IMR-90 (cell line): ENCODE measurements around the gene ARFGAP2. TPM values are rescaled to one million over a fixed set of nuclear protein-coding genes. Genes with fewer than 3 reads are reported as not detected.

Experiments used
- ATAC-seq: fragments of 200-7000 bp; cut with Tn5 transposase; 2 replicates; pipeline ENCODE4 v1.9.1; 2020; ENCODE audit warnings: low read depth, mild to moderate bottlenecking, moderate library complexity
- BruUV-seq: library from RNA; stranded (reverse); fragments of 400-500 nt; replicated peaks from 2 replicates; lab custom pipeline; 2021; lab: Mats Ljungman, UMichigan
- CTCF ChIA-PET: fragments of 300-600 bp; formaldehyde crosslinking; extraction: SDS; loops from one replicate; lab custom pipeline; 2021; ENCODE audit warnings: antibody characterized with exemption; lab: Yijun Ruan, JAX
- POLR2A ChIA-PET: fragments of 300-600 bp; sonication (Branson Sonifier 250); formaldehyde crosslinking; loops from one replicate; lab custom pipeline; 2022; ENCODE audit warnings: antibody characterized with exemption; ENCODE audit not compliant: unreplicated experiment; lab: Charles Lee
- DNase-seq: peaks from one replicate; pipeline ENCODE4 v3.0.0; 2013
- H2AFZ ChIP-seq: replicated peaks from 2 replicates; pipeline ENCODE3; 2013; ENCODE audit warnings: low read length, mild to moderate bottlenecking; ENCODE audit not compliant: poor library complexity
- H2AK5ac ChIP-seq: 2 replicates; pipeline ENCODE4 v1.6.1; 2013; ENCODE audit warnings: low read depth, low read length, inconsistent platforms
- H2AK9ac ChIP-seq: replicated peaks from 2 replicates; pipeline ENCODE3; 2013; ENCODE audit warnings: mild to moderate bottlenecking, low read depth, low read length, moderate library complexity; ENCODE audit not compliant: poor library complexity
- H2BK120ac ChIP-seq: 2 replicates; pipeline ENCODE4 v1.6.1; 2013; ENCODE audit warnings: low read depth, low read length, inconsistent platforms
- H2BK15ac ChIP-seq: 3 replicates; pipeline ENCODE4 v1.6.1; 2013; ENCODE audit warnings: low read depth, low read length, inconsistent platforms
- H2BK20ac ChIP-seq: 2 replicates; pipeline ENCODE4 v1.6.1; 2013; ENCODE audit warnings: low read depth, mild to moderate bottlenecking, inconsistent platforms, low read length, moderate library complexity
- H2BK5ac ChIP-seq: 2 replicates; pipeline ENCODE4 v1.6.1; 2013; ENCODE audit warnings: mild to moderate bottlenecking, low read depth, low read length, inconsistent platforms; ENCODE audit not compliant: poor library complexity, severe bottlenecking
- H3K14ac ChIP-seq: replicated peaks from 2 replicates; pipeline ENCODE4 v1.6.1; 2013; ENCODE audit warnings: low read depth, low read length, inconsistent platforms
- H3K18ac ChIP-seq: 2 replicates; pipeline ENCODE4 v1.6.1; 2013; ENCODE audit warnings: low read depth, low read length, control low read depth
- H3K23ac ChIP-seq: 2 replicates; pipeline ENCODE4 v1.6.1; 2013; ENCODE audit warnings: low read depth, low read length, inconsistent platforms
- H3K27ac ChIP-seq: 2 replicates; pipeline ENCODE4 v1.5.1; 2013; ENCODE audit warnings: mild to moderate bottlenecking, control low read depth, low read length; ENCODE audit not compliant: insufficient read depth
- H3K27me3 ChIP-seq: 2 replicates; pipeline ENCODE4 v1.6.1; 2013; ENCODE audit warnings: low read length; ENCODE audit not compliant: control insufficient read depth, insufficient read depth
- H3K36me3 ChIP-seq: 2 replicates; pipeline ENCODE4 v1.6.1; 2013; ENCODE audit warnings: low read length, mixed read lengths; ENCODE audit not compliant: control insufficient read depth, insufficient read depth
- H3K4ac ChIP-seq: 2 replicates; pipeline ENCODE4 v1.6.1; 2013; ENCODE audit warnings: low read depth, low read length, inconsistent platforms
- H3K4me1 ChIP-seq: 2 replicates; pipeline ENCODE4 v1.6.1; 2013; ENCODE audit warnings: low read length, mixed read lengths; ENCODE audit not compliant: control insufficient read depth, insufficient read depth
- H3K4me2 ChIP-seq: 2 replicates; pipeline ENCODE4 v1.6.1; 2013; ENCODE audit warnings: low read depth, mild to moderate bottlenecking, control low read depth, low read length, moderate library complexity
- H3K4me3 ChIP-seq: 2 replicates; pipeline ENCODE4 v1.5.1; 2013; ENCODE audit warnings: low read depth, mild to moderate bottlenecking, control low read depth, low read length, moderate library complexity; ENCODE audit not compliant: insufficient read depth
- H3K56ac ChIP-seq: 2 replicates; pipeline ENCODE4 v1.6.1; 2013; ENCODE audit warnings: low read length, inconsistent platforms; ENCODE audit not compliant: insufficient read depth; ENCODE audit errors: extremely low read depth
- H3K79me1 ChIP-seq, 2 experiments: 2 replicates each; pipeline ENCODE4 v1.6.1; 2013; ENCODE audit warnings: low read length in 2 of 2, inconsistent platforms in 1 of 2, low read depth in 1 of 2
- H3K9ac ChIP-seq: 2 replicates; pipeline ENCODE4 v1.6.1; 2013; ENCODE audit warnings: low read depth, low read length, control low read depth
- H3K9me1 ChIP-seq: 2 replicates; pipeline ENCODE4 v1.6.1; 2013; ENCODE audit warnings: low read length, inconsistent platforms; ENCODE audit not compliant: insufficient read depth
- H3K9me3 ChIP-seq: 2 replicates; pipeline ENCODE4 v1.6.1; 2013; ENCODE audit warnings: low read length; ENCODE audit not compliant: control insufficient read depth, insufficient read depth
- H4K20me1 ChIP-seq: 2 replicates; pipeline ENCODE4 v1.6.1; 2013; ENCODE audit warnings: low read length, inconsistent platforms; ENCODE audit not compliant: insufficient read depth
- H4K5ac ChIP-seq: 2 replicates; pipeline ENCODE4 v1.6.1; 2013; ENCODE audit warnings: mild to moderate bottlenecking, low read depth, low read length, control low read depth
- H4K8ac ChIP-seq, 2 experiments: 2 replicates each; pipeline ENCODE4 v1.6.1; 2013; ENCODE audit warnings: low read depth in 2 of 2, low read length in 2 of 2, control low read depth in 1 of 2, inconsistent platforms in 1 of 2
- H4K91ac ChIP-seq: 2 replicates; pipeline ENCODE4 v1.6.1; 2013; ENCODE audit warnings: low read depth, low read length, inconsistent platforms; ENCODE audit not compliant: insufficient read depth
- BHLHE40 ChIP-seq: fragments of 150-350 bp; IDR thresholded peaks from 2 replicates; pipeline ENCODE4 v1.6.1; 2016; ENCODE audit warnings: mild to moderate bottlenecking, low read depth, low read length
- CEBPB ChIP-seq: IDR thresholded peaks from 2 replicates; pipeline ENCODE4 v1.6.1; 2012; ENCODE audit warnings: low read depth, low read length, improper control_type of control experiment
- CHD1 ChIP-seq: IDR thresholded peaks from 2 replicates; pipeline ENCODE4 v1.6.1; 2012; ENCODE audit warnings: low read depth, low read length, improper control_type of control experiment
- FOS ChIP-seq: fragments of 150-350 bp; IDR thresholded peaks from 2 replicates; pipeline ENCODE4 v1.6.1; 2016; ENCODE audit warnings: low read depth, low read length
- MAFK ChIP-seq: IDR thresholded peaks from 2 replicates; pipeline ENCODE4 v1.6.1; 2012; ENCODE audit warnings: low read depth, low read length, improper control_type of control experiment
- MAZ ChIP-seq: IDR thresholded peaks from 2 replicates; pipeline ENCODE4 v1.6.1; 2012; ENCODE audit warnings: low read depth, mild to moderate bottlenecking, low read length, improper control_type of control experiment, moderate library complexity, borderline replicate concordance
- MXI1 ChIP-seq: IDR thresholded peaks from 2 replicates; pipeline ENCODE4 v1.6.1; 2012; ENCODE audit warnings: low read depth, mild to moderate bottlenecking, low read length, moderate library complexity, borderline replicate concordance
- NFE2L2 ChIP-seq: fragments of 150-350 bp; IDR thresholded peaks from 2 replicates; pipeline ENCODE4 v1.6.1; 2016; ENCODE audit warnings: low read depth, mild to moderate bottlenecking, low read length
- POLR2A ChIP-seq: IDR thresholded peaks from 2 replicates; pipeline ENCODE4 v1.6.1; 2012; ENCODE audit warnings: mild to moderate bottlenecking, low read depth, low read length
- RAD21 ChIP-seq: IDR thresholded peaks from 2 replicates; pipeline ENCODE4 v1.6.1; 2012; ENCODE audit warnings: low read length, improper control_type of control experiment
- RCOR1 ChIP-seq: IDR thresholded peaks from 2 replicates; pipeline ENCODE4 v1.6.1; 2012; ENCODE audit warnings: mild to moderate bottlenecking, low read length, improper control_type of control experiment; ENCODE audit not compliant: insufficient replicate concordance
- RFX5 ChIP-seq: IDR thresholded peaks from 2 replicates; pipeline ENCODE4 v1.8.0; 2012; ENCODE audit warnings: low read depth, mild to moderate bottlenecking, low read length, moderate library complexity
- SMC3 ChIP-seq: fragments of 150-350 bp; IDR thresholded peaks from 2 replicates; pipeline ENCODE4 v1.6.1; 2016; ENCODE audit warnings: low read depth, mild to moderate bottlenecking, antibody characterized with exemption, low read length, moderate library complexity
- WGBS, 2 experiments: methylation state at CpG; one replicate each; pipeline versions ENCODE4 v1.1.5 to v1.1.7; 2013; ENCODE audit warnings: missing lambda C conversion rate in 2 of 2; ENCODE audit not compliant: insufficient read length in 1 of 2; ENCODE audit errors: extremely low coverage in 2 of 2; 5-methylcytosine and 5-hydroxymethylcytosine counted together
- dilution Hi-C: fragments of 300-500 bp; cut with HindIII; formaldehyde crosslinking; loops from one replicate; pipeline ENCODE4 v1.14.3; 2018; ENCODE audit warnings: low sequenced_read_pairs; ENCODE audit not compliant: unreplicated experiment
- in situ Hi-C: fragments of 300-500 bp; cut with MboI; formaldehyde crosslinking; loops from 3 replicates; pipeline ENCODE4 v1.14.3; 2019; ENCODE audit warnings: low sequenced_read_pairs, inconsistent platforms, mixed read lengths
- intact Hi-C: fragments of 100-400 bp; cut with micrococcal nuclease; formaldehyde crosslinking; loops from 2 replicates; pipeline ENCODE4 v1.10.0; 2022
- polyA plus RNA-seq, 3 experiments: library from polyadenylated mRNA; depleted of rRNA; stranded (reverse); fragments of >200 nt; gene quantifications; 2 replicates each; pipeline ENCODE4 v1.2.3, GENCODE V29; 2012; ENCODE audit warnings: low replicate concordance in 1 of 3
- total RNA-seq: library from RNA; depleted of rRNA; stranded (reverse); fragments of >200 nt; gene quantifications from 2 replicates; pipeline ENCODE4 v1.2.3, GENCODE V29; 2012
- TF ChIP-seq, protein P1 (sequence below): fragments of 150-350 bp; IDR thresholded peaks from 2 replicates; pipeline ENCODE4 v1.6.1; 2017; ENCODE audit warnings: mild to moderate bottlenecking, antibody characterized with exemption, low read length, low read depth
- TF ChIP-seq, protein P2 (sequence below): fragments of 150-350 bp; IDR thresholded peaks from 2 replicates; pipeline ENCODE4 v1.6.1; 2016; ENCODE audit warnings: low read depth, mild to moderate bottlenecking, low read length, moderate library complexity, borderline replicate concordance
- TF ChIP-seq, protein P3 (sequence below): conservative IDR thresholded peaks from 2 replicates; pipeline ENCODE4 v1.5.1; 2012; ENCODE audit warnings: mild to moderate bottlenecking, low read depth, low read length, improper control_type of control experiment

Gene ARFGAP2
- total and polyA plus RNA-seq, 2 of the 4 experiments (the other 2 are of a cell fraction): 54.7 to 87.8 TPM

DNA sequence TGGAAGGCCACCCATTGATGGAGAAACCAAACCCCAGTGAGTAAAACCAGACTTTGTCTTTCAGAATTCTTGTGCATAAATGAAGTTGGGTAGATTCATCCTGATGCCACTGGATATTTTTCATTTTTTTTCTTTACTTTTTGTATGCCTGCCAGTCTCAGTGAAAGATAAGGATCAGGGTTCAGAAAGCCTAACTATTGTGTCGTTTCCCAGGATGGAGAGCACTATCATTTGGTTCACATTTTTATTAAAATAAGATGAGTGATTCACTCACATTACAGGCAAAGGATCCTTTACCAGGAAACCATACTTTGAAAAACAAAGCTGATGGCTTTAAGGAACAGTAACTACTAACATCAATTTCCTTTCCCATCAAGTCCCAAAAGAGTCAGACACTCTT, 52.0 kb downstream of the ARFGAP2 start:
- no TSS peak for BruUV-seq
- no CpG with 5 or more reads among the region's 1 CpG for WGBS, 2 experiments
- in situ Hi-C loops: no loop called here

More for the DNA sequence above, 52.0 kb downstream of the ARFGAP2 start:
- no peaks in the 10 kb centered on the region for H3K4me1 ChIP-seq
- no peak overlapping the region for H3K4me2 ChIP-seq
- H4K91ac ChIP-seq: no peak overlapping the region
- no peak overlapping the region for H3K23ac ChIP-seq
- DNase-seq (no peak), ATAC-seq (no peak)
- dilution Hi-C loops (no loop called here), intact Hi-C loops (no loop called here)
- H2BK15ac ChIP-seq: no peak overlapping the region
- H4K20me1 ChIP-seq: no peaks in the 10 kb centered on the region; the same call in 1 of the 2 replicates
- no peak overlapping the region for H3K9ac ChIP-seq
- H3K4me3 ChIP-seq: no peak overlapping the region
- no peak overlapping the region for H4K5ac ChIP-seq
- H3K9me1 ChIP-seq: no peaks in the 10 kb centered on the region; the same call in 1 of the 2 replicates
- no peaks in the 10 kb centered on the region for H3K36me3 ChIP-seq
- H2AK5ac ChIP-seq: no peak overlapping the region
- no peak overlapping the region for H2AK9ac ChIP-seq
- H3K9me3 ChIP-seq: no peaks in the 10 kb centered on the region
- no peak overlapping the region for H3K18ac ChIP-seq
- H3K79me1 ChIP-seq: no peaks in the 10 kb centered on the region; a peak in 1 of 4 replicates
- no peak for TF ChIP-seq CEBPB
- no peak for TF ChIP-seq POLR2A
- TF ChIP-seq, protein P1, sequence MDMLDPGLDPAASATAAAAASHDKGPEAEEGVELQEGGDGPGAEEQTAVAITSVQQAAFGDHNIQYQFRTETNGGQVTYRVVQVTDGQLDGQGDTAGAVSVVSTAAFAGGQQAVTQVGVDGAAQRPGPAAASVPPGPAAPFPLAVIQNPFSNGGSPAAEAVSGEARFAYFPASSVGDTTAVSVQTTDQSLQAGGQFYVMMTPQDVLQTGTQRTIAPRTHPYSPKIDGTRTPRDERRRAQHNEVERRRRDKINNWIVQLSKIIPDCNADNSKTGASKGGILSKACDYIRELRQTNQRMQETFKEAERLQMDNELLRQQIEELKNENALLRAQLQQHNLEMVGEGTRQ: no peak
- no peak for TF ChIP-seq CHD1
- TF ChIP-seq RFX5: no peak
- TF ChIP-seq MAZ: no peak
- TF ChIP-seq, protein P2, sequence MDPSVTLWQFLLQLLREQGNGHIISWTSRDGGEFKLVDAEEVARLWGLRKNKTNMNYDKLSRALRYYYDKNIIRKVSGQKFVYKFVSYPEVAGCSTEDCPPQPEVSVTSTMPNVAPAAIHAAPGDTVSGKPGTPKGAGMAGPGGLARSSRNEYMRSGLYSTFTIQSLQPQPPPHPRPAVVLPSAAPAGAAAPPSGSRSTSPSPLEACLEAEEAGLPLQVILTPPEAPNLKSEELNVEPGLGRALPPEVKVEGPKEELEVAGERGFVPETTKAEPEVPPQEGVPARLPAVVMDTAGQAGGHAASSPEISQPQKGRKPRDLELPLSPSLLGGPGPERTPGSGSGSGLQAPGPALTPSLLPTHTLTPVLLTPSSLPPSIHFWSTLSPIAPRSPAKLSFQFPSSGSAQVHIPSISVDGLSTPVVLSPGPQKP: no peak
- TF ChIP-seq BHLHE40: no peak
- no peak for TF ChIP-seq NFE2L2
- no peak for TF ChIP-seq MAFK
- no peak for TF ChIP-seq RAD21
- no peak for TF ChIP-seq RCOR1
- TF ChIP-seq, protein P3, sequence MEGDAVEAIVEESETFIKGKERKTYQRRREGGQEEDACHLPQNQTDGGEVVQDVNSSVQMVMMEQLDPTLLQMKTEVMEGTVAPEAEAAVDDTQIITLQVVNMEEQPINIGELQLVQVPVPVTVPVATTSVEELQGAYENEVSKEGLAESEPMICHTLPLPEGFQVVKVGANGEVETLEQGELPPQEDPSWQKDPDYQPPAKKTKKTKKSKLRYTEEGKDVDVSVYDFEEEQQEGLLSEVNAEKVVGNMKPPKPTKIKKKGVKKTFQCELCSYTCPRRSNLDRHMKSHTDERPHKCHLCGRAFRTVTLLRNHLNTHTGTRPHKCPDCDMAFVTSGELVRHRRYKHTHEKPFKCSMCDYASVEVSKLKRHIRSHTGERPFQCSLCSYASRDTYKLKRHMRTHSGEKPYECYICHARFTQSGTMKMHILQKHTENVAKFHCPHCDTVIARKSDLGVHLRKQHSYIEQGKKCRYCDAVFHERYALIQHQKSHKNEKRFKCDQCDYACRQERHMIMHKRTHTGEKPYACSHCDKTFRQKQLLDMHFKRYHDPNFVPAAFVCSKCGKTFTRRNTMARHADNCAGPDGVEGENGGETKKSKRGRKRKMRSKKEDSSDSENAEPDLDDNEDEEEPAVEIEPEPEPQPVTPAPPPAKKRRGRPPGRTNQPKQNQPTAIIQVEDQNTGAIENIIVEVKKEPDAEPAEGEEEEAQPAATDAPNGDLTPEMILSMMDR: no peak
- TF ChIP-seq FOS: no peak
- no peak for TF ChIP-seq MXI1
- no peak for TF ChIP-seq SMC3
- H2BK5ac ChIP-seq: no peak overlapping the region
- no peak overlapping the region for H2AFZ ChIP-seq
- H2BK120ac ChIP-seq: no peak overlapping the region
- ChIA-PET CTCF (interaction anchor here (0.7 kb wide), 1 partner anchor 52 kb away, joined by 3 read pairs; no protein-coding TSS in a partner anchor), POLR2A (no interaction called here)
- no peak overlapping the region for H2BK20ac ChIP-seq
- no peak overlapping the region for H3K14ac ChIP-seq
- no peak overlapping the region for H4K8ac ChIP-seq
- H3K4ac ChIP-seq: no peak overlapping the region
- no peaks in the 10 kb centered on the region for H3K27me3 ChIP-seq
- H3K27ac ChIP-seq: no peak overlapping the region
- H3K56ac ChIP-seq: no peak overlapping the region
